K562 (cell line): ENCODE results near the gene TMEM158. TPM values are rescaled to one million over a fixed set of nuclear protein-coding genes. Genes with fewer than 3 reads are reported as not detected.
A peak's percentile ranks its signal among the peaks of the same experiment; 100 is the strongest.

Source experiments
- ATAC-seq: fragments of 200-7000 bp; cut with Tn5 transposase; 3 replicates; pipeline ENCODE4 v1.9.1; 2020; ENCODE audit warnings: moderate library complexity
- BruUV-seq: library from RNA; stranded (reverse); fragments of 400-500 nt; replicated peaks from 2 replicates; lab custom pipeline; 2021; lab: Mats Ljungman, UMichigan
- CTCF ChIA-PET: fragments of 300-600 bp; formaldehyde crosslinking; extraction: SDS; loops from one replicate; lab custom pipeline; 2021; ENCODE audit warnings: low intra/inter-chr PET ratio; lab: Yijun Ruan, JAX
- POLR2A ChIA-PET: fragments of 300-600, 350-650 bp; sonication (Branson Sonifier 250); formaldehyde crosslinking; extraction: SDS; loops from one replicate; lab custom pipeline; 2021; ENCODE audit warnings: antibody characterized with exemption, inconsistent platforms; lab: Yijun Ruan, JAX
- DNase-seq, 4 experiments: peaks; one replicate each; pipeline versions ENCODE4 v3.0.0 to v3.0.0-alpha.2; 2011 to 2018; ENCODE audit warnings: low spot score in 3 of 4, mixed read lengths in 3 of 4; ENCODE audit errors: extremely low read depth in 1 of 4
- FAIRE-seq: peaks from 2 replicates; lab custom pipeline; 2011; peaks lifted over from hg19 to GRCh38; lab: Jason Lieb, UNC
- H2AFZ ChIP-seq: 2 replicates; pipeline ENCODE4 v1.6.0; 2011; ENCODE audit warnings: low read depth, low read length, control low read depth, inconsistent platforms
- H3K27ac ChIP-seq: fragments of 200-600 bp; 3 replicates; pipeline ENCODE4 v1.8.0; 2011; ENCODE audit warnings: low read depth, mild to moderate bottlenecking, control low read depth, inconsistent platforms, low read length, moderate library complexity, mixed read lengths; ENCODE audit errors: extremely low read depth
- H3K27me3 ChIP-seq, 2 experiments: fragments of 300-600 bp in 1 of 2; 2 replicates in 1 of 2; 3 replicates in 1 of 2; pipeline versions ENCODE4 v1.6.0 to v1.8.0; 2011; ENCODE audit warnings: inconsistent platforms in 2 of 2, low read length in 2 of 2, mild to moderate bottlenecking in 1 of 2, mixed read lengths in 1 of 2, moderate library complexity in 1 of 2; ENCODE audit not compliant: control insufficient read depth in 2 of 2, insufficient read depth in 2 of 2
- H3K36me3 ChIP-seq: fragments of 300-600 bp; 3 replicates; pipeline ENCODE4 v1.8.0; 2011; ENCODE audit warnings: mild to moderate bottlenecking, low read length, inconsistent platforms; ENCODE audit not compliant: control insufficient read depth, insufficient read depth
- H3K4me1 ChIP-seq, 2 experiments: fragments of 200-600 bp in 1 of 2; replicated peaks in 1 of 2; 2 replicates in 1 of 2; 3 replicates in 1 of 2; pipeline versions ENCODE4 v1.5.1 to v1.8.0; 2011; ENCODE audit warnings: inconsistent platforms in 2 of 2, low read length in 2 of 2, mild to moderate bottlenecking in 1 of 2, mixed read lengths in 1 of 2, moderate library complexity in 1 of 2; ENCODE audit not compliant: control insufficient read depth in 2 of 2, insufficient read depth in 2 of 2
- H3K4me2 ChIP-seq: 2 replicates; pipeline ENCODE4 v1.6.1; 2011; ENCODE audit warnings: low read length, control low read depth, inconsistent platforms, mixed read lengths; ENCODE audit not compliant: insufficient read depth
- H3K4me3 ChIP-seq: fragments of 200-600 bp; sonication (generic), shearing (Covaris generic); 2 replicates; pipeline ENCODE4 v1.5.1; 2016; ENCODE audit warnings: control low read depth, inconsistent platforms
- H3K79me2 ChIP-seq: fragments of 200-600 bp; 3 replicates; pipeline ENCODE4 v1.8.0; 2011; ENCODE audit warnings: low read length, inconsistent platforms; ENCODE audit not compliant: control insufficient read depth, insufficient read depth
- H3K9ac ChIP-seq, 2 experiments: 2 replicates each; pipeline versions ENCODE4 v1.6.0 to v1.6.1; 2011; ENCODE audit warnings: low read depth in 2 of 2, low read length in 2 of 2, control low read depth in 1 of 2, inconsistent platforms in 1 of 2, mild to moderate bottlenecking in 1 of 2, mixed read lengths in 1 of 2; ENCODE audit not compliant: insufficient read depth in 1 of 2
- H3K9me1 ChIP-seq: one replicate; pipeline ENCODE4 v1.6.0; 2011; ENCODE audit warnings: inconsistent platforms, mild to moderate bottlenecking, low read length, moderate library complexity; ENCODE audit not compliant: control insufficient read depth, insufficient read depth
- H3K9me3 ChIP-seq: replicated peaks from 2 replicates; pipeline ENCODE4 v1.5.1; 2011; ENCODE audit warnings: low read depth, low read length, inconsistent platforms; ENCODE audit not compliant: control insufficient read depth, insufficient read depth
- H4K20me1 ChIP-seq: replicated peaks from 2 replicates; pipeline ENCODE4 v1.6.1; 2011; ENCODE audit warnings: low read length, inconsistent platforms, mixed read lengths; ENCODE audit not compliant: control insufficient read depth, insufficient read depth
- PRDM10 ChIP-seq: fragments of 450-650 bp; IDR thresholded peaks from 2 replicates; pipeline ENCODE4 v1.6.1; 2018; ENCODE audit not compliant: partially characterized antibody
- SPI1 ChIP-seq: IDR thresholded peaks from 2 replicates; pipeline ENCODE4 v1.6.1; 2011; ENCODE audit warnings: low read depth, low read length, control low read depth, borderline replicate concordance
- WGBS: fragments of 100-300 bp; shearing (Covaris generic); methylation state at CpG from one replicate; pipeline ENCODE4 v1.1.6; 2016; ENCODE audit warnings: low coverage, mixed read lengths; ENCODE audit not compliant: insufficient coverage; ENCODE audit errors: missing lambda C conversion rate; 5-methylcytosine and 5-hydroxymethylcytosine counted together
- in situ Hi-C: fragments of 300-500 bp; cut with MboI; formaldehyde crosslinking; loops from 4 replicates; pipeline ENCODE4 v1.15.0; 2018; ENCODE audit warnings: inconsistent platforms, mixed read lengths
- intact Hi-C: fragments of 100-400 bp; cut with micrococcal nuclease; formaldehyde crosslinking; loops from 2 replicates; pipeline ENCODE4 v1.14.2; 2022
- polyA plus RNA-seq, 8 experiments: library from polyadenylated mRNA; depleted of rRNA in 4 of 8; stranded (reverse) in 5 of 8; unstranded in 3 of 8; fragments of >200 nt; fragmentation: Nextera tagmentation in 2 of 8; fragmentation: Illumina TruSeq in 1 of 8; extraction: Ambion mirVana in 2 of 8; extraction: Trizol in 1 of 8; gene quantifications; 2 replicates each; pipeline versions ENCODE4 v1.2.1 to v1.2.3, GENCODE V29; 2011 to 2014; ENCODE audit warnings: inconsistent platforms in 1 of 8, missing spikeins in 1 of 8
- total RNA-seq, 7 experiments: library from RNA; depleted of rRNA in 6 of 7; stranded (reverse); fragments of >200 nt in 6 of 7; fragmentation: Illumina TruSeq in 2 of 7; extraction: Trizol in 2 of 7; gene quantifications; 2 replicates each; pipeline versions ENCODE4 v1.2.1 to v1.2.3, GENCODE V29; 2011 to 2021; ENCODE audit warnings: low replicate concordance in 1 of 7

TMEM158 gene
- total and polyA plus RNA-seq, 9 of the 15 experiments (the other 6 are each of a cell fraction or from before 2014, with no cell fraction given): 2.2 to 46.5 (median 8.4) TPM

- TF ChIP-seq SPI1 (no peak), PRDM10 (peak; percentile 70)
- peak overlapping the region; percentile 75; the same call in 2 of the 3 replicates for H3K27ac ChIP-seq
- ChIA-PET CTCF (no interaction called here), POLR2A (interaction anchor here (0.7 to 2.3 kb wide), 6 partner anchors 9 to 119 kb away, joined by 3 to 7 read pairs (median 4); no protein-coding TSS in a partner anchor)
- peaks cover 3% of the 10 kb centered on the region for H3K9me1 ChIP-seq
- H3K4me2 ChIP-seq: no peak overlapping the region
- FAIRE-seq (no peak), DNase-seq (no peak), ATAC-seq (no peak)
- H3K27me3 ChIP-seq: no peaks in the 10 kb centered on the region
- in situ Hi-C loops (no loop called here), intact Hi-C loops (no loop called here)
- no TSS peak for BruUV-seq
- H3K9me3 ChIP-seq: no peaks in the 10 kb centered on the region
- 71% methylated on average over 7 of the region's 7 CpGs for WGBS
- no peaks in the 10 kb centered on the region for H3K36me3 ChIP-seq
- H2AFZ ChIP-seq: no peak overlapping the region; the same call in 1 of the 2 replicates
- H4K20me1 ChIP-seq: no peaks in the 10 kb centered on the region
- no peaks in the 10 kb centered on the region for H3K79me2 ChIP-seq
- H3K4me1 ChIP-seq: peaks cover 21 to 39% of the 10 kb centered on the region in 2 experiments
- H3K4me3 ChIP-seq: no peak overlapping the region
- peak overlapping the region; percentile 41 to 64; a peak in 2 of 4 replicates for H3K9ac ChIP-seq
Observed at GRCh38 chr3:45183872-45184262, 42.2 kb downstream of the TMEM158 start.
